Retina (tissue), 1 donor: ENCODE measurements around the gene SELENOW.

ENCODE experiments used
- DNase-seq: peaks from one replicate; pipeline ENCODE4 v3.0.0-alpha.2; 2016

The SELENOW gene

GRCh38 chr19:47826800-47827199, 48.3 kb downstream of the SELENOW start:
- no peak for DNase-seq

GRCh38 chr19:47832723-47833122, 54.2 kb downstream of the SELENOW start:
- DNase-seq: no peak
